Adipocyte (in vitro differentiated cells): ENCODE results near the gene NSD2.

Experiments used
- DNase-seq: peaks from one replicate; pipeline ENCODE4 v3.0.0-alpha.2; 2015; ENCODE audit warnings: low read depth
- H3K27me3 ChIP-seq: replicated peaks from 2 replicates; pipeline ENCODE4 v1.7.0; 2013; ENCODE audit warnings: mild to moderate bottlenecking, low read length, moderate library complexity; ENCODE audit not compliant: control insufficient read depth, insufficient read depth
- H3K36me3 ChIP-seq: 2 replicates; pipeline ENCODE4 v1.7.0; 2013; ENCODE audit warnings: low read length, mild to moderate bottlenecking, moderate library complexity; ENCODE audit not compliant: control insufficient read depth, insufficient read depth, severe bottlenecking
- H3K4me1 ChIP-seq: 2 replicates; pipeline ENCODE4 v1.7.0; 2013; ENCODE audit warnings: mild to moderate bottlenecking, low read length, moderate library complexity; ENCODE audit not compliant: control insufficient read depth, insufficient read depth
- H3K4me3 ChIP-seq: 2 replicates; pipeline ENCODE4 v1.7.0; 2013; ENCODE audit warnings: mild to moderate bottlenecking, low read length, moderate library complexity
- H3K9ac ChIP-seq: 2 replicates; pipeline ENCODE4 v1.7.0; 2013; ENCODE audit warnings: mild to moderate bottlenecking, low read length, moderate library complexity
- H3K9me3 ChIP-seq: 2 replicates; pipeline ENCODE4 v1.7.0; 2013; ENCODE audit warnings: mild to moderate bottlenecking, low read length, moderate library complexity; ENCODE audit not compliant: control insufficient read depth

Gene NSD2

GRCh38 chr4:1887052-1887451 is 15.9 kb downstream of the NSD2 start:
- no peaks in the 10 kb centered on the region for H3K9me3 ChIP-seq
- DNase-seq = no peak
- no peaks in the 10 kb centered on the region for H3K27me3 ChIP-seq
- peaks cover 24% of the 10 kb centered on the region for H3K4me1 ChIP-seq
- no peak overlapping the region for H3K9ac ChIP-seq
- H3K36me3 ChIP-seq = no peaks in the 10 kb centered on the region
- no peak overlapping the region for H3K4me3 ChIP-seq

GRCh38 chr4:1890979-1891570 is 19.9 kb downstream of the NSD2 start:
- Histone ChIP-seq H3K4me1 (peaks cover 24% of the 10 kb centered on the region), H3K9me3 (no peaks in the 10 kb centered on the region), H3K4me3 (no peak overlapping the region), H3K27me3 (no peaks in the 10 kb centered on the region), H3K36me3 (no peaks in the 10 kb centered on the region), H3K9ac (no peak overlapping the region)
- DNase-seq = no peak

- Histone ChIP-seq H3K9me3 (no peaks in the 10 kb centered on the region), H3K9ac (no peak overlapping the region), H3K36me3 (no peaks in the 10 kb centered on the region), H3K27me3 (no peaks in the 10 kb centered on the region), H3K4me3 (no peak overlapping the region), H3K4me1 (no peaks in the 10 kb centered on the region)
- DNase-seq = no peak
Observed at GRCh38 chr4:1895971-1896657, 24.9 kb downstream of the NSD2 start.

- no peak overlapping the region for H3K9ac ChIP-seq
- no peaks in the 10 kb centered on the region for H3K36me3 ChIP-seq
- H3K4me1 ChIP-seq = no peaks in the 10 kb centered on the region
- no peak for DNase-seq
- no peaks in the 10 kb centered on the region for H3K9me3 ChIP-seq
- H3K27me3 ChIP-seq = no peaks in the 10 kb centered on the region
- no peak overlapping the region for H3K4me3 ChIP-seq
Observed at GRCh38 chr4:1896658-1896991, 25.4 kb downstream of the NSD2 start.

GRCh38 chr4:1898007-1898406 is 26.8 kb downstream of the NSD2 start:
- Histone ChIP-seq H3K36me3 (no peaks in the 10 kb centered on the region), H3K4me3 (no peak overlapping the region), H3K27me3 (no peaks in the 10 kb centered on the region), H3K9ac (no peak overlapping the region), H3K9me3 (no peaks in the 10 kb centered on the region), H3K4me1 (no peaks in the 10 kb centered on the region)
- DNase-seq = no peak

GRCh38 chr4:1898681-1899080 is 27.5 kb downstream of the NSD2 start:
- Histone ChIP-seq H3K4me3 (no peak overlapping the region), H3K27me3 (no peaks in the 10 kb centered on the region), H3K9ac (no peak overlapping the region), H3K36me3 (no peaks in the 10 kb centered on the region), H3K9me3 (no peaks in the 10 kb centered on the region), H3K4me1 (no peaks in the 10 kb centered on the region)
- no peak for DNase-seq

GRCh38 chr4:1899149-1900086 is 28.2 kb downstream of the NSD2 start:
- Histone ChIP-seq H3K4me1 (no peaks in the 10 kb centered on the region), H3K9ac (no peak overlapping the region), H3K27me3 (no peaks in the 10 kb centered on the region), H3K4me3 (no peak overlapping the region), H3K9me3 (no peaks in the 10 kb centered on the region), H3K36me3 (peaks cover 6% of the 10 kb centered on the region)
- peak; percentile 90 for DNase-seq

GRCh38 chr4:1900087-1900433 is 28.9 kb downstream of the NSD2 start:
- Histone ChIP-seq H3K9ac (no peak overlapping the region), H3K4me1 (no peaks in the 10 kb centered on the region), H3K27me3 (no peaks in the 10 kb centered on the region), H3K9me3 (no peaks in the 10 kb centered on the region), H3K36me3 (peaks cover 7% of the 10 kb centered on the region), H3K4me3 (no peak overlapping the region)
- DNase-seq = no peak

GRCh38 chr4:1900624-1901023 is 29.4 kb downstream of the NSD2 start:
- Histone ChIP-seq H3K9ac (no peak overlapping the region), H3K4me3 (no peak overlapping the region), H3K27me3 (no peaks in the 10 kb centered on the region), H3K9me3 (no peaks in the 10 kb centered on the region), H3K4me1 (no peaks in the 10 kb centered on the region), H3K36me3 (peaks cover 7% of the 10 kb centered on the region)
- DNase-seq = no peak

GRCh38 chr4:1901127-1901526 is 29.9 kb downstream of the NSD2 start:
- no peaks in the 10 kb centered on the region for H3K27me3 ChIP-seq
- no peak overlapping the region for H3K4me3 ChIP-seq
- H3K9me3 ChIP-seq = no peaks in the 10 kb centered on the region
- H3K4me1 ChIP-seq = no peaks in the 10 kb centered on the region
- H3K9ac ChIP-seq = no peak overlapping the region
- no peak for DNase-seq
- H3K36me3 ChIP-seq = peaks cover 7% of the 10 kb centered on the region

GRCh38 chr4:1902243-1902642 is 31.1 kb downstream of the NSD2 start:
- Histone ChIP-seq H3K36me3 (peaks cover 7% of the 10 kb centered on the region), H3K9me3 (no peaks in the 10 kb centered on the region), H3K4me3 (no peak overlapping the region), H3K9ac (no peak overlapping the region), H3K4me1 (no peaks in the 10 kb centered on the region), H3K27me3 (no peaks in the 10 kb centered on the region)
- no peak for DNase-seq
